ENCODE results near the gene LYL1. TPM values are rescaled to one million over a fixed set of nuclear protein-coding genes. Genes with fewer than 3 reads are reported as not detected.

Gene LYL1
- total RNA-seq, 3 donors from 2014 or later = 1.9 to 3.0 (median 2.9) TPM

DNA sequence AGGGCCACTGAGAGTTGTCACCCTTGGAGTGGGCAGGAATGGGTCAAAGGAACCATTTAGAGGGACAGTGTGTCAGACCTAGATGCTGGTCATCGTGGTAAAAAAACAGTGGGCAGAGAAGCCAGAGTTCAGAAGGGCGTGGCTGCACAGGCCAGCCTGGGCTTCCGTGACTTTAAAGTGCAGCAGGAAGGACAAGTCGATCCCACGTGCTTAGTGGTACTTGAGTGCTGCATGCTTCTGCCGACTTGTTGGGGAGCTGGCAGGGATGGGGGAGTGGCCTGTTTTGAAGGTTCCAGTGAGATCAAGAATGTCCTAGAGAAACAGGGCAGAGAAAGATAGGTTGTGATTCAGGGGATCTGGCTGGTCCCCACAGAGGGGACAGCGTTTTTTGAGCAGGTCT is 17.0 kb downstream of the LYL1 start:
- Mint-ChIP-seq H3K27me3 (ENCODE audit: low read depth) (no peaks in the 10 kb centered on the region), H3K36me3 (ENCODE audit: insufficient read depth) (no peaks in the 10 kb centered on the region), H3K9me3 (no peaks in the 10 kb centered on the region), H3K4me1 (ENCODE audit: low read depth) (no peaks in the 10 kb centered on the region), H3K4me3 (no peak overlapping the region)
- no peak for ATAC-seq
- no peak for DNase-seq

DNA sequence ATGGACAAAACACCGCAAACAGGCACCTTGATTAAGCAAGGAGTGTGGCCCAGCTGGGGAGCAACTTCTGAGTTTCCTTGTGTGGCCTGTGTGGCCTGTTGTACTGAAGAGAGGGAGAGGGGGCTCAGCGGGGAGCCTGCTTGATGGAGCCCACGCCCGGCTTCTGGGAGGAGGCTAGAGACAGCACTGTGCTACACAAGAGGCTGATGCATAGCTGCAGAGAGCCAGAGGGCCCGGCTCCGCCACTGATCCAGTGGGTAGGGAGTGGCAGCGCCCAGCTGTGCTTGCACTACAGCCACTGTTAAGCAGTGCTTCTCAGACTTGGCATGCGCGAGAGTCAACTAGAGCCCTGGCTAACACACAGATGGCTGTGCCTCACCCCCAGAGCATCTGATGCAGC is 19.0 kb downstream of the LYL1 start:
- Mint-ChIP-seq H3K27me3 (ENCODE audit: low read depth) (no peaks in the 10 kb centered on the region), H3K36me3 (ENCODE audit: insufficient read depth) (no peaks in the 10 kb centered on the region), H3K4me1 (ENCODE audit: low read depth) (peaks cover 4% of the 10 kb centered on the region), H3K4me3 (no peak overlapping the region), H3K9me3 (no peaks in the 10 kb centered on the region)
- ATAC-seq = no peak
- no peak for DNase-seq

DNA sequence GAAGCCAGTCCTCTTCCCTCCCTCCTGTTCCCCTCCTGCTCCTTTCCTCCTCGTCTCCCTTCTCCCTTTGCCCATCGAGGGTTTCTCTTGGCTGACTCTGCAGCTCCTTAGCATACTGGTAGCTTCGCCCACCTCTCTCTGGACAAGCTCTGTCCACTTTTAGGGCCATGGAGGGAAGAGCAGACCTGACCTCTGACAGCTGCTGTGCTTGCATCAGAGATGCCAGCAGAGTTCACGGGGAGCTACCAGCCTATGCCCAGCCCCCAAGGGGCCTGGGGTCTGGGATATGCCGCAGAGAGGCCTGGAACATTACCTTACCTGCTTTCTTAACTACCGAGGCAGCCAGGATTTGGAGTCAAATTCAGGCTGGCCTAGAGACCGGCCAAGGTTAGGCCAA is 19.7 kb downstream of the LYL1 start:
- Mint-ChIP-seq H3K9me3 (no peaks in the 10 kb centered on the region), H3K27me3 (ENCODE audit: low read depth) (no peaks in the 10 kb centered on the region), H3K4me3 (no peak overlapping the region), H3K36me3 (ENCODE audit: insufficient read depth) (no peaks in the 10 kb centered on the region), H3K4me1 (ENCODE audit: low read depth) (peaks cover 4% of the 10 kb centered on the region)
- ATAC-seq (no peak), DNase-seq (no peak)

- no peaks in the 10 kb centered on the region for H3K36me3 Mint-ChIP-seq (ENCODE audit: insufficient read depth)
- no peaks in the 10 kb centered on the region for H3K27me3 Mint-ChIP-seq (ENCODE audit: low read depth)
- no peaks in the 10 kb centered on the region for H3K9me3 Mint-ChIP-seq
- peaks cover 4% of the 10 kb centered on the region for H3K4me1 Mint-ChIP-seq (ENCODE audit: low read depth)
- no peak overlapping the region for H3K4me3 Mint-ChIP-seq
- no peak for ATAC-seq
- no peak for DNase-seq
These were observed 20.3 kb downstream of the LYL1 start for GRCh38 chr19:13082192-13083007.

DNA sequence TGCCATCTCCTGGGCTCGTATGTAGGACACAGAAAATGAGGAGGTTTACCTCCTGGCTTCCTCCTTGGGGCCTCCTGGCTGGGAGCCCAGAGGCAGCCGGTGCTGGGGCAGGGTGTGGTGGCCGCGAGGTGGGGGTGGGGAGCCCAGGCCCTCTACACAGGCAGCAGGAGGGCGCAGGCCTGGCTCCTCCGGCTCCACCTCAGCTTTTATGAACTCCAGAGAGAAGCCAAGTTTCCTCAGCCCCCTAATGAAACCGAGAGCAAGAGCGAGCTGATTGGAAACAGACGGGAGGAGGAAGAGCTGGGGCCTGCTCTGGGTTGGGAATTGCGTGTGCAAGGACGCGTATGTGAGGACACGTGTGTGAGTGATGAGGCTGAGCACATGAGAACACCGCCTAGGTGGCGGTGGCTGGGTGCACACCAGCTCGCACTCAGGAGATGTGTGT is 23.1 kb downstream of the LYL1 start:
- ATAC-seq (no peak), DNase-seq (no peak)
- H3K4me3 Mint-ChIP-seq = no peak overlapping the region
- peaks cover 2% of the 10 kb centered on the region for H3K36me3 Mint-ChIP-seq (ENCODE audit: insufficient read depth)
- peaks cover 4% of the 10 kb centered on the region for H3K4me1 Mint-ChIP-seq (ENCODE audit: low read depth)
- H3K9me3 Mint-ChIP-seq = no peaks in the 10 kb centered on the region
- no peaks in the 10 kb centered on the region for H3K27me3 Mint-ChIP-seq (ENCODE audit: low read depth)

- DNase-seq (no peak), ATAC-seq (no peak)
- Mint-ChIP-seq H3K4me1 (ENCODE audit: low read depth) (peaks cover 4% of the 10 kb centered on the region), H3K9me3 (no peaks in the 10 kb centered on the region), H3K36me3 (ENCODE audit: insufficient read depth) (peaks cover 2% of the 10 kb centered on the region), H3K27me3 (ENCODE audit: low read depth) (no peaks in the 10 kb centered on the region), H3K4me3 (no peak overlapping the region)
These were observed 23.6 kb downstream of the LYL1 start for GRCh38 chr19:13078897-13079541.

- ATAC-seq = no peak
- H3K27me3 Mint-ChIP-seq (ENCODE audit: low read depth) = peaks cover 3% of the 10 kb centered on the region
These were observed 24.3 kb downstream of the LYL1 start for GRCh38 chr19:13078381-13078780.

GRCh38 chr19:13077240-13077639 is 25.4 kb downstream of the LYL1 start:
- peaks cover 3% of the 10 kb centered on the region for H3K27me3 Mint-ChIP-seq (ENCODE audit: low read depth)
- H3K36me3 Mint-ChIP-seq (ENCODE audit: insufficient read depth) = peaks cover 2% of the 10 kb centered on the region
- ATAC-seq (no peak), DNase-seq (no peak)
- H3K4me1 Mint-ChIP-seq (ENCODE audit: low read depth) = peaks cover 4% of the 10 kb centered on the region
- no peaks in the 10 kb centered on the region for H3K9me3 Mint-ChIP-seq
- H3K4me3 Mint-ChIP-seq = no peak overlapping the region

More at GRCh38 chr19:13078381-13078780, 24.3 kb downstream of the LYL1 start:
- Mint-ChIP-seq H3K9me3 (no peaks in the 10 kb centered on the region), H3K36me3 (ENCODE audit: insufficient read depth) (peaks cover 2% of the 10 kb centered on the region), H3K4me3 (no peak overlapping the region), H3K4me1 (ENCODE audit: low read depth) (peaks cover 4% of the 10 kb centered on the region)
- DNase-seq = no peak

DNA sequence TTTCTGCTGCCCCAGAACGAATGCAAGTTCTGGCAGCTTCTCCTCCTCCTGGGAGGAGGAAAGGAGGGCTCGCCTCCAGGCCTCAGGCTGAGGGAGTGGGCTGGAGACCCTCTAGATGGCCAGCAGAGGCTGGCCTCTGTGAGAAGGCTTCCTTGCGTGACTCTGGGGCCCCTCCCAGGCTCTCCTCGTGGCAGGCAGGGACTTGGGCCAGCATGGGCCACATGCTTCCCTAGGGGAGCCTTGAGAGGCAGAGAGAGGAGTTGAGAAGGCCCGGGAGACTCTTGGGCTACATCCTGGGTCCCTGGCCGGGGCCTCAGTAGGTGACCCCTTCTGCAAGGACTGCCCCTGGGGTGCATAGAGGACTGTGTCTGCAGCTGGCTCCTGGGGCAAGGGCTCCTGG is 25.9 kb downstream of the LYL1 start:
- no peak for DNase-seq
- Mint-ChIP-seq H3K27me3 (ENCODE audit: low read depth) (peaks cover 3% of the 10 kb centered on the region), H3K9me3 (no peaks in the 10 kb centered on the region), H3K4me3 (no peak overlapping the region), H3K4me1 (ENCODE audit: low read depth) (peaks cover 4% of the 10 kb centered on the region), H3K36me3 (ENCODE audit: insufficient read depth) (peaks cover 2% of the 10 kb centered on the region)
- no peak for ATAC-seq

DNA sequence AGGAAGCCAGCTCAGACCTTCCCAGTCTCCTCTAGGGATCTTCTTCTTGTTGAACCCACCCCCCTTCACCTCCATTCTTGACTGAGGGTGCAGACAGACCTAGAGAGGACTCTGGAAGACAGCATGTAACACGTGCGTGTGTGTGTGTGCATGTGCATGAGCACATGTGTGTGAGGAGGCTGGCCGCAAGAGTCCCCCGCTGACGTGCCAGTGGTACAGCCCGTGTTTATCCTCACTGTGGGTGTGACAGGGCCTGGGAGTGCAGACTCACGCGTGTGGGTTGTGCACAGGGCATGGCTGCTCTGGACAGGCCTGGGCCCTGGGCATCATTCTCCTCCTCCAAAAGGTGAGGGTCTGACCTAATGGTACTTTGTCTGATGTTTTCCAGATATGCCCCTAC is 26.3 kb downstream of the LYL1 start:
- H3K27me3 Mint-ChIP-seq (ENCODE audit: low read depth) = peaks cover 3% of the 10 kb centered on the region
- no peak for ATAC-seq
- no peaks in the 10 kb centered on the region for H3K9me3 Mint-ChIP-seq
- H3K36me3 Mint-ChIP-seq (ENCODE audit: insufficient read depth) = peaks cover 2% of the 10 kb centered on the region
- H3K4me3 Mint-ChIP-seq = no peak overlapping the region
- H3K4me1 Mint-ChIP-seq (ENCODE audit: low read depth) = peaks cover 4% of the 10 kb centered on the region
- DNase-seq = no peak

GRCh38 chr19:13074378-13074777 is 28.3 kb downstream of the LYL1 start:
- DNase-seq = no peak
- no peak for ATAC-seq
- H3K36me3 Mint-ChIP-seq (ENCODE audit: insufficient read depth) = peaks cover 2% of the 10 kb centered on the region
- H3K4me3 Mint-ChIP-seq = no peak overlapping the region
- peaks cover 4% of the 10 kb centered on the region for H3K27me3 Mint-ChIP-seq (ENCODE audit: low read depth)
- peaks cover 4% of the 10 kb centered on the region for H3K4me1 Mint-ChIP-seq (ENCODE audit: low read depth)
- H3K9me3 Mint-ChIP-seq = no peaks in the 10 kb centered on the region

DNA sequence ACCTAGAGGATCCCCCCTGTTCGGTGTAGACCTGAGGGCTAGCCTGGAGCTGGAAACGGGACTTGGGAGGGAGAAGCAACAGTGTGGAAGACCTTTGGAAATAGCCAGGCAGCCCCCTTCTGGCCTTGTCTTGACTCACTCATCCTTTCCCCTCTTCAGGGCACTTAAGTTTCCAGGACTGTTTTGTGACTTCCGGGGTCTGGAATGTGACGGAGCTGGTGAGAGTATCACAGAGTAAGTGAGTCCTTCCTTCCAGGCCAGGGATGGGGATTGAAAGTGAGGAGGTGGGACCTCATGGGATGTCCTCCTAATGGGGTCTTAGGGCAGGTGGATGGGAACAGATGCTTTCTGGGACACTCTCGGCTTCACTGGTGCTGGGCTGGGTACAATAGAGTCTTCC is 29.4 kb downstream of the LYL1 start:
- Mint-ChIP-seq H3K9me3 (no peaks in the 10 kb centered on the region), H3K4me1 (ENCODE audit: low read depth) (no peaks in the 10 kb centered on the region), H3K4me3 (no peak overlapping the region), H3K36me3 (ENCODE audit: insufficient read depth) (peaks cover 2% of the 10 kb centered on the region), H3K27me3 (ENCODE audit: low read depth) (peaks cover 6% of the 10 kb centered on the region)
- ATAC-seq = no peak
- DNase-seq = no peak

DNA sequence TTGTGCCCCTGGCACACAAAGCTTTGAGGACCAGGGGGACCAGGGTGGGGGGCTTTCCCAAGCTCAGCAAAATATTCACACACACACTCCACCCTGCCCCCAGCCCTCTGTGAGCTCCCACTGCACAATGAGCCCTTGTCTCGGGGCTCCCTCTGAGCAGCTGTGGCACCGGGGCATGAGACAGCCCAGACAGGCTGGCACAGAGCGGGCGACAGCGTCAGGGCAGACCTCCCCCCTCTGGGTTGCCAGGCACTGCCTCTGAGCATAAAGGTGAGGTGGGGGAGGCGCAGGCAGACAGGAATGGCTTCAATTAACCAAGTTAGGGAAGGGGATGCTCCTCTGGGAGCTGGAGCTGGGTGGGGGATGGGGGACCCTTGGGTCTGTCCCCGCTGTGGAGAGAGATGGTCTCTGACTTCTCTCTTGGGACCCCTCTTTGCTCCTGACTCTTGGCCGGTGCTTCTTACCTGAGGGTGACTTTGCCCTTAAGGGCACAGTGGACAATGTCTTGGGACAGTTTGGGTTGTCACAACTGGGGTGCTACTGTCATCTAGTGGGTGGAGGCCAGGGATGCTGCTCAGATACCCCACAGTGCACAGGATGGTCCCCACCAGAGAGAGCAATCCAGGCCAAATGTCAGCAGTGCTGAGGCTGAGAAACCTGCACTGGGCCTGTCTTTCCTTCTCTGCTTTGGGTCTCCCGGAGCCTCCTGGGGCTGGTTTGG is 30.3 kb downstream of the LYL1 start:
- Mint-ChIP-seq H3K9me3 (no peaks in the 10 kb centered on the region), H3K36me3 (ENCODE audit: insufficient read depth) (peaks cover 2% of the 10 kb centered on the region), H3K27me3 (ENCODE audit: low read depth) (peaks cover 6% of the 10 kb centered on the region), H3K4me3 (no peak overlapping the region), H3K4me1 (ENCODE audit: low read depth) (no peaks in the 10 kb centered on the region)
- DNase-seq (no peak), ATAC-seq (no peak)

DNA sequence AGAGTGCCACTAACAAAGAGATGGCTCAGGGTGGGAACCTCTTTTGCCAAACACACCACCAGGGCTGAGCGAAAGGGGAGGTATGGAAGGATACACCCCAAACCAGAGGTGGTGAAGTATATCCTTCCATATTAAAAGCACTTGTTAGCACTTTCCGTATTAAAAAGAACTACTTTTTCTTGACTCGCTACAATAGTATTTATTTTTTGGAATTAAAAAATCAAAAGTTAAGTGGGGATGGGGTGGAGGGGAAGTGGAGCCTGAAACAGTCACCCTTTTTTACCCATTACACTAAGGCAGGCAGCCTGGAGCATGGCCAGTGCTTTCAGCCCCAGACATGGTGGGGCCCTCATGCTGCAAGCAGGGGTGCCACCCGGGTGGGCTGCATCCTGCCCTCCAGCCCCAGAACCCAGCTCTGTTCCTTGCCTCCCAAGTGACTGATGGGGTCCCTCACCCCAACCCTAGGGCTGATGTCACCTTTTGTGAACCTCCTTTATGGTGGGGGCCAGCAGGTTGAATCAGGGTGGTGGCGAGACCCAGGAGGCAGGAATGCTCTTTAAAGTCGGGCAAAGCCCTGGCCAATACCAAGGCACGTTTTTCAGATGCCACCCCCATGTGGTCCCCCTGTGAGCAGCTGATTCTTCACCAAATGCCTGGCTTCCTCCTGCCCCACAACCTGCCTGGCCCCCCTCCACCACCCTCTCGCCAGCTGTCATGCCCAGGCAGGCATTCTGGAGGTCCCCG is 31.0 kb downstream of the LYL1 start:
- DNase-seq = no peak
- Mint-ChIP-seq H3K4me1 (ENCODE audit: low read depth) (no peaks in the 10 kb centered on the region), H3K27me3 (ENCODE audit: low read depth) (peaks cover 6% of the 10 kb centered on the region), H3K9me3 (no peaks in the 10 kb centered on the region), H3K4me3 (no peak overlapping the region), H3K36me3 (ENCODE audit: insufficient read depth) (peaks cover 2% of the 10 kb centered on the region)
- ATAC-seq = no peak
